ENCODE measurements around the gene UPF1.
A peak's percentile ranks its signal among the peaks of the same experiment; 100 is the strongest.
"Not testable (repeated sequence)": the region's sequence is repeated elsewhere in the genome, so short reads cannot be mapped to it uniquely, and the experiment has no call there.

The UPF1 gene

DNA sequence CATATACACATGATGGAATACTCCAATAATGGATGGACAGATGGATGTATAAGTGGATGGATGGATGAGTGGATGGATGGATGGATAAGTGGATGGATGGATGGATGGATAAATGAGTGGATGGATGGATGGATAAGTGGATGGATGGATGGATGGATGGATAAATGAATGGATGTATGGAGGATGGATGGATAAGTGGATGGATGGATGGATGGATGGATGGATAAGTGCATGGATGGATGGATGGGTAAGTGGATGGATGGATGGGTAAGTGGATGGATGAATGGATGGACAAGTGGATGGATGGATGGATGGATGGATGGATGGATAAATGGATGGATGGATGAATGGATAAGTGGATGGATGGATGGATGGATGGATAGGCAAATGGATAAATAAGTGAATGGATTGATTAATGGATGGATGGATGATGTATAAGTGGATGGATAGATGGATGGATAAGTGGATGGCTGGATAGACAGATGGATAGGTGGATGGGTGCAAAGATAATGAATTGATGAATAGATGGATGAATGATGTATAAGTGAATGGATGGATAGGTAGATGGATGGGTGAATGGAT is 32.3 kb upstream of the UPF1 start:
- DNase-seq: no peak

- DNase-seq: no peak
Measured at GRCh38 chr19:18800079-18800478, 31.7 kb upstream of the UPF1 start.

- DNase-seq: no peak
Measured at GRCh38 chr19:18800636-18801035, 31.1 kb upstream of the UPF1 start.

- no peak for DNase-seq
Measured at GRCh38 chr19:18802354-18802753, 29.4 kb upstream of the UPF1 start.

GRCh38 chr19:18803550-18804138 is 28.1 kb upstream of the UPF1 start:
- no peak for DNase-seq

- no peak for DNase-seq
Measured at GRCh38 chr19:18804139-18804601, 27.6 kb upstream of the UPF1 start.

DNA sequence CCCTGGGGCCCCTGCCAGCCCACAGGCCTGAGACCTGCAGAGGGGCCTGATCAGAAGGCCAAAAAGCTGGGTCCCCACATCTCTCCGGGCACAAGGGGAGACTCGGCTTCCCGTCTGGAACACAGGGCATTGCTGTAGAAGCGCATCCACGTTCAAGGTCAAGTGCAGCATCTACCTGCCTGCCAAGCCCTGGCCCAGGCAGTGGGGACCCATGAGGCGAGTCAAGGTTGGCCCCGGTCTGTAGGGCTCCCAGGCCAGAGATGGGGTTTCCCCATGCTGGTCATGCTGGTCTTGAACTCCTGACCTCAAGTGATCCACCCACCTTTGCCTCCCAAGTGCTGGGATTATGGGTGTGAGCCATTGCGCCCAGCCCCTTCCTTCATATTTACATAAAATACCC is 27.1 kb upstream of the UPF1 start:
- DNase-seq: no peak

GRCh38 chr19:18807861-18808331 is 23.9 kb upstream of the UPF1 start:
- no peak for DNase-seq

GRCh38 chr19:18809149-18809868 is 22.4 kb upstream of the UPF1 start:
- no peak for DNase-seq

- not testable (repeated sequence) for DNase-seq
Measured at GRCh38 chr19:18811638-18812037, 20.1 kb upstream of the UPF1 start.

DNA sequence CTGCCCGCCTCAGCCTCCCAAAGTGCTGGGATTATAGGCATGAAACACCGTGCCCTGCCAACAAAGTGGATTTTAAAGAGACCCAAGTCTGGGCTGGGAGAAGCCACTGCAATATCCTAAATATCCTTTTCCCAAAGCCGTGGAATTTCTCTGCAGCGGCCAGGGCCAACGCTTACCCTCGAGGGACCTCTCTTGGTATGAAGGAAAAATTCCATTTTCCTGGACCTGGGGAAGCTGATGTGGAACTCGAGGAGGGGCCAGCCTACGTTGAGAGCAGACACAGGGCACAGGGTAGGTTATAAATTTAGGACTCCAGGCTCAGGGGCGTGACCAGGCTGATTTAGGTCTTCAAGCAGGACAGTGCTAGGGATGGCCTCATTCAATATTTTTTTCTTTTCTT is 17.7 kb upstream of the UPF1 start:
- DNase-seq: no peak

GRCh38 chr19:18815673-18816072 is 16.1 kb upstream of the UPF1 start:
- DNase-seq: no peak

GRCh38 chr19:18816645-18817044 is 15.1 kb upstream of the UPF1 start:
- DNase-seq: not testable (repeated sequence)

- DNase-seq: no peak
Measured at GRCh38 chr19:18817574-18817973, 14.2 kb upstream of the UPF1 start.

- no peak for DNase-seq
Measured at GRCh38 chr19:18828786-18829185, 3.0 kb upstream of the UPF1 start.

DNA sequence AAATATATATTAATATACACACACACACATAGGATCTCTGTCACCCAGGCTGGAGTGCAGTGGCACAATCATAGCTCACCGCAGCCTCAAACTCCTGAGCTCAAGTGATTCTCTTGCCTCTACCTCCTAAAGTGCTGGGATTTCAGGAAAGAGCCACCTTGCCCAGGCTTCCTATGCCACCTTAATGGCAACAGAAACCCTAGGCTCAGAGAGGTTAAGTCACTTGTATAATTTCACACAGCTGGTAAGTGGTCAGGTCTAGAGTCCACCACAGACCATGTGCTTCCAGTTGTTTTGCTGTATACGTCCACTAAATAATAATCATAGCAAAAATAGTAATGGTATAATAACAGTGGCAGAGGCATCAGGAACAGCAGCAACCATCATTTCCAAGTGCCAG is 1.3 kb upstream of the UPF1 start:
- no peak for DNase-seq

DNA sequence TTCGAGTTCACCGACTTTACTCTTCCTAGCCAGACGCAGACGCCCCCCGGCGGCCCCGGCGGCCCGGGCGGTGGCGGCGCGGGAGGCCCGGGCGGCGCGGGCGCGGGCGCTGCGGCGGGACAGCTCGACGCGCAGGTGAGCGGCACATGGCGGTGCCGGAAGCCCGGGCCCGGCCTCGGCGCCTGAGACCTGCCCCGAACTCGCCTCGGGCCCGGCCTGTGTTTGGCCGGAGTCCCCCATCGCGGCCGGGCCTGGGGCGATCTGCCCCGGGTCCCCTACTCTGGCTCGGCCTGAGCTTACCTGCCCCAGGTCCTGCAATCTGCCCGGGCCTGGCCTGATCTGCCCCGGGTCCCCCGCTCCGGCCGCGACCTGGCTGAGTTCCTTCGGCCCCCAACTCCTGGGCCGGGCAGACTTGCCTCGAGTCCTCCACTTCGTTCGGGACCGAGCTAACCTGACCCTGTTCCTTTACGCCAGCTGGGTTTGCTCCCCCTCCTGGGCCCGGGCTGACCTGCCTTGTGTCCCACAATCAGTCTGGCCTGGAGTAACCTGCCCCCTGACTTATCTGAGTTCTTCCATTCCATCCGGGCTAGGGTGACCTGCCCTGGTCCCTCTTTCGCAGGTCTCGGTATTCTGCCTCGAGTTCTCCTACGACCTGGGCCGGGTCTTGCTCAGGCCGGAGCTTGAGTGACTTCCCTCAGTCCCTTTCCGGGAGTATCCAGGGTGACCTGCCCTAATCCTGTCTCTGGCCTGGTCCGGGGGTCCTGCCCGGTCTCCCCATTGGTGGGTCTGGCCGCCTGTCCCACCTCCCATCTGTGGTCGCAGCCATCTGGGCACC is 764 bp downstream of the UPF1 start:
- no peak for DNase-seq

DNA sequence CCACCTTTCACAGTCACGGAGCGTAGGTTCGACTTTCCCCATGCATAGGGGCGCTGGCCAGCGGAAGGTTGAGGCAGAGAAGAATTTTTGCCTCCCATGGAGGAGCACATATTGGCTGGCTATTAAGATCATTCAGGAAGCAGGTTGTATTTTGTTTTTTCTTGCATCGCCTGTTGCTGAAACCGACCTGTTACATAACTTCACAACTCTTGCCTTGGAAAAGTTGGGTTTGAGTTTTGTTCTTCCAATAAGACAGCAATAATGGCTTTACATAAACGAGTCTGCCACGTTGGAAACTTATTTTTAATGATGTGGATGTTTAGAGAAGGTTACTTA is 1.4 kb downstream of the UPF1 start:
- DNase-seq: no peak

- DNase-seq: peak; percentile 13
Measured at GRCh38 chr19:18833849-18834643, 2.3 kb downstream of the UPF1 start.

GRCh38 chr19:18834644-18834984 is 2.9 kb downstream of the UPF1 start:
- DNase-seq: no peak

GRCh38 chr19:18839465-18840287 is 7.9 kb downstream of the UPF1 start:
- DNase-seq: no peak

All from NCI-H1105 (cell line).